Peyer's patch (tissue), 4 donors: Measurements from ENCODE around the gene BLVRA. TPM values are rescaled to one million over a fixed set of nuclear protein-coding genes. Genes with fewer than 3 reads are reported as not detected.
"Not testable (repeated sequence)": the region's sequence is repeated elsewhere in the genome, so short reads cannot be mapped to it uniquely, and the experiment has no call there.

Source experiments
- DNase-seq, 3 donors: peaks; one replicate each; pipeline ENCODE4 v3.0.0-alpha.2; 2017 to 2019
- H3K27ac ChIP-seq, 4 donors: fragments of 200-600 bp; sonication (generic); one replicate each; pipeline ENCODE4 v1.5.1; 2016 to 2019
- H3K27me3 ChIP-seq, 2 donors: fragments of 200-600 bp; sonication (generic); one replicate each; pipeline ENCODE4 v1.5.1; 2019
- H3K36me3 ChIP-seq, 3 donors: fragments of 200-600 bp; sonication (generic); one replicate each; pipeline ENCODE4 v1.5.1; 2016 to 2019
- H3K4me1 ChIP-seq, 4 donors: fragments of 200-600 bp; sonication (generic); one replicate each; pipeline ENCODE4 v1.5.1; 2016 to 2019
- H3K4me3 ChIP-seq, 4 donors: fragments of 200-600 bp; sonication (generic); 1 replicate in 3 of 4; 2 replicates in 1 of 4; pipeline ENCODE4 v1.5.1; 2016 to 2019; ENCODE audit warnings: mild to moderate bottlenecking in 1 of 4
- H3K9me3 ChIP-seq, 4 donors: fragments of 200-600 bp; sonication (generic); one replicate each; pipeline ENCODE4 v1.5.1; 2016 to 2019; ENCODE audit warnings: mild to moderate bottlenecking in 1 of 4
- CTCF ChIP-seq, 6 experiments: fragments of 450-650 bp in 4 of 6; fragments of 200-600 bp in 2 of 6; sonication (generic) in 1 of 6; IDR thresholded peaks; one replicate each; pipeline ENCODE4 v1.5.1; 2017 to 2019; ENCODE audit warnings: antibody characterized with exemption in 6 of 6, mild to moderate bottlenecking in 3 of 6, moderate library complexity in 1 of 6
- POLR2A ChIP-seq, 2 donors: fragments of 450-650 bp; IDR thresholded peaks; one replicate each; pipeline ENCODE4 v1.5.1; 2017; ENCODE audit warnings: antibody characterized with exemption in 2 of 2, mild to moderate bottlenecking in 2 of 2, moderate library complexity in 2 of 2
- total RNA-seq, 4 donors: library from RNA; depleted of rRNA; stranded (reverse); fragments of >200 nt; gene quantifications; one replicate each; pipeline ENCODE4 v1.1.0, GENCODE V29; 2016

BLVRA gene
- total RNA-seq, 4 donors from 2014 or later, result 2.8 to 38.8 (median 11.5) TPM

- peaks cover 0 to 13% (median 0%) of the 10 kb centered on the region in 4 donors for H3K4me1 ChIP-seq
- H3K27me3 ChIP-seq, H3K9me3 ChIP-seq, DNase-seq, H3K36me3 ChIP-seq: not testable (repeated sequence)
- peak in 1 of 6 experiments; percentile 6 for TF ChIP-seq CTCF (IDR thresholded peaks at IDR 0.05)
- peak overlapping the region in 1 of 4 donors; percentile 45 for H3K27ac ChIP-seq
- peak overlapping the region in 1 of 4 donors; percentile 8 for H3K4me3 ChIP-seq
Observed at GRCh38 chr7:43778293-43779044, 20.0 kb downstream of the BLVRA start.

- H3K4me1 ChIP-seq, result peaks cover 0 to 17% (median 0%) of the 10 kb centered on the region in 4 donors
- H3K9me3 ChIP-seq, result no peaks in the 10 kb centered on the region
- H3K4me3 ChIP-seq, result peak overlapping the region in 1 of 4 donors; percentile 8
- no peak for DNase-seq
- no peak for TF ChIP-seq CTCF (IDR thresholded peaks at IDR 0.05)
- TF ChIP-seq POLR2A (IDR thresholded peaks at IDR 0.05), result no peak
- H3K27ac ChIP-seq, result peak overlapping the region in 1 of 4 donors; percentile 45
- H3K27me3 ChIP-seq, result no peaks in the 10 kb centered on the region
- no peaks in the 10 kb centered on the region for H3K36me3 ChIP-seq
Observed at GRCh38 chr7:43779045-43779812, 20.7 kb downstream of the BLVRA start.

- Histone ChIP-seq H3K4me1 (peaks cover 0 to 24% (median 0%) of the 10 kb centered on the region in 4 donors), H3K27ac (peak overlapping the region in 3 of 4 donors; percentile 10 to 70 (median 53)), H3K9me3 (no peaks in the 10 kb centered on the region), H3K4me3 (peak overlapping the region in 1 of 4 donors; percentile 17), H3K27me3 (no peaks in the 10 kb centered on the region), H3K36me3 (no peaks in the 10 kb centered on the region)
- DNase-seq, result peak in 2 of 3 donors; percentile 63 to 66
- no peak for TF ChIP-seq CTCF (IDR thresholded peaks at IDR 0.05)
- no peak for TF ChIP-seq POLR2A (IDR thresholded peaks at IDR 0.05)
Observed at GRCh38 chr7:43781726-43782607, 23.5 kb downstream of the BLVRA start.

- peak overlapping the region in 2 of 4 donors; percentile 53 to 70 for H3K27ac ChIP-seq
- no peaks in the 10 kb centered on the region for H3K36me3 ChIP-seq
- no peaks in the 10 kb centered on the region for H3K27me3 ChIP-seq
- H3K4me3 ChIP-seq, result peak overlapping the region in 1 of 4 donors; percentile 17
- peaks cover 0 to 24% (median 0%) of the 10 kb centered on the region in 4 donors for H3K4me1 ChIP-seq
- no peaks in the 10 kb centered on the region for H3K9me3 ChIP-seq
- no peak for TF ChIP-seq CTCF (IDR thresholded peaks at IDR 0.05)
- TF ChIP-seq POLR2A (IDR thresholded peaks at IDR 0.05), result no peak
- no peak for DNase-seq
Observed at GRCh38 chr7:43782768-43783555, 24.5 kb downstream of the BLVRA start.
